Gastroesophageal sphincter (tissue), 4 donors: ENCODE results near the gene PNMT. TPM values are rescaled to one million over a fixed set of nuclear protein-coding genes. Genes with fewer than 3 reads are reported as not detected.

Source experiments
- ATAC-seq: fragments of 150-250 bp; one replicate; pipeline ENCODE4 v1.9.1; 2016; ENCODE audit warnings: mild to moderate bottlenecking, moderate library complexity
- H3K27ac ChIP-seq, 4 donors: fragments of 200-600 bp; sonication (generic) in 3 of 4; 1 replicate in 3 of 4; 2 replicates in 1 of 4; pipeline ENCODE4 v1.5.1; 2016 to 2019
- H3K27me3 ChIP-seq: fragments of 200-600 bp; sonication (generic); one replicate; pipeline ENCODE4 v1.5.1; 2019
- H3K36me3 ChIP-seq, 2 donors: fragments of 200-600 bp; sonication (generic); one replicate each; pipeline ENCODE4 v1.5.1; 2019; ENCODE audit warnings: control low read depth in 1 of 2
- H3K4me1 ChIP-seq, 3 donors: fragments of 200-600 bp; sonication (generic); 1 replicate in 2 of 3; 2 replicates in 1 of 3; pipeline ENCODE4 v1.5.1; 2016 to 2019; ENCODE audit warnings: control low read depth in 2 of 3
- H3K4me3 ChIP-seq, 2 donors: fragments of 200-600 bp; sonication (generic); one replicate each; pipeline ENCODE4 v1.5.1; 2019; ENCODE audit warnings: mild to moderate bottlenecking in 1 of 2, moderate library complexity in 1 of 2
- H3K9me3 ChIP-seq, 3 donors: fragments of 200-600 bp; sonication (generic); one replicate each; pipeline ENCODE4 v1.5.1; 2017 to 2019; ENCODE audit warnings: control low read depth in 2 of 3
- CTCF ChIP-seq, 4 experiments: fragments of 200-600 bp in 2 of 4; fragments of 450-650 bp in 2 of 4; sonication (generic) in 1 of 4; IDR thresholded peaks; one replicate each; pipeline ENCODE4 v1.5.1; 2017 to 2019; ENCODE audit warnings: antibody characterized with exemption in 4 of 4, mild to moderate bottlenecking in 2 of 4, moderate library complexity in 2 of 4
- EP300 ChIP-seq: sonication (generic); formaldehyde crosslinking; IDR thresholded peaks from one replicate; pipeline ENCODE4 v1.6.1; 2017; ENCODE audit warnings: antibody characterized with exemption, mild to moderate bottlenecking
- POLR2A ChIP-seq, 2 donors: fragments of 450-650 bp; IDR thresholded peaks; one replicate each; pipeline ENCODE4 v1.6.1; 2017; ENCODE audit warnings: antibody characterized with exemption in 2 of 2, mild to moderate bottlenecking in 2 of 2, moderate library complexity in 1 of 2
- POLR2AphosphoS5 ChIP-seq: sonication (generic); formaldehyde crosslinking; IDR thresholded peaks from one replicate; pipeline ENCODE4 v1.6.1; 2017; ENCODE audit warnings: antibody characterized with exemption
- whole genome bisulfite sequencing, 2 donors: methylation state at CpG; one replicate each; pipeline ENCODE4 v1.1.5; 2018; ENCODE audit warnings: low coverage in 1 of 2; 5-methylcytosine and 5-hydroxymethylcytosine counted together
- total RNA-seq, 4 donors: library from RNA; depleted of rRNA; stranded (reverse); fragments of >200 nt; gene quantifications; one replicate each; pipeline ENCODE4 v1.1.0, GENCODE V29; 2016

The PNMT gene
- total RNA-seq, 4 donors from 2014 or later = 6.7 to 11.7 (median 7.5) TPM

GRCh38 chr17:39642291-39643074 lies 25.8 kb upstream of the PNMT start:
- Histone ChIP-seq H3K4me3 (no peak overlapping the region), H3K9me3 (no peaks in the 10 kb centered on the region), H3K4me1 (peaks cover 0 to 71% (median 22%) of the 10 kb centered on the region in 3 donors), H3K27ac (no peak overlapping the region), H3K36me3 (peaks cover 0 to 6% of the 10 kb centered on the region in 2 donors), H3K27me3 (no peaks in the 10 kb centered on the region)
- 79 to 90% methylated on average over 5 to 6 of the region's 9 CpGs for whole genome bisulfite sequencing, 2 donors
- no peak for TF ChIP-seq EP300
- TF ChIP-seq CTCF (IDR thresholded peaks at IDR 0.05) = no peak
- TF ChIP-seq POLR2A (IDR thresholded peaks at IDR 0.05) = no peak
- no peak for TF ChIP-seq POLR2AphosphoS5
- no peak for ATAC-seq

GRCh38 chr17:39643271-39643670 lies 25.0 kb upstream of the PNMT start:
- no peak overlapping the region for H3K27ac ChIP-seq
- 100% methylated on average over 1 of the region's 4 CpGs; no CpG with 5 or more reads in 1 of the 2 donors for WGBS, 2 donors
- no peaks in the 10 kb centered on the region for H3K9me3 ChIP-seq
- H3K4me1 ChIP-seq = peaks cover 0 to 63% (median 15%) of the 10 kb centered on the region in 3 donors
- ATAC-seq = no peak
- no peak overlapping the region for H3K4me3 ChIP-seq
- TF ChIP-seq EP300 (no peak), CTCF (IDR thresholded peaks at IDR 0.05) (no peak), POLR2AphosphoS5 (no peak), POLR2A (IDR thresholded peaks at IDR 0.05) (no peak)
- H3K36me3 ChIP-seq = peaks cover 0 to 6% of the 10 kb centered on the region in 2 donors
- no peaks in the 10 kb centered on the region for H3K27me3 ChIP-seq

- Histone ChIP-seq H3K4me1 (peaks cover 0 to 34% (median 0%) of the 10 kb centered on the region in 3 donors), H3K27ac (no peak overlapping the region), H3K4me3 (no peak overlapping the region), H3K9me3 (no peaks in the 10 kb centered on the region), H3K27me3 (no peaks in the 10 kb centered on the region), H3K36me3 (peaks cover 0 to 6% of the 10 kb centered on the region in 2 donors)
- WGBS, 2 donors = 70% methylated on average over 2 of the region's 5 CpGs; no CpG with 5 or more reads in 1 of the 2 donors
- no peak for TF ChIP-seq POLR2AphosphoS5
- TF ChIP-seq CTCF (IDR thresholded peaks at IDR 0.05) = no peak
- no peak for ATAC-seq
These were observed 21.0 kb upstream of the PNMT start for GRCh38 chr17:39647256-39647655.

GRCh38 chr17:39648616-39649366 lies 19.5 kb upstream of the PNMT start:
- H3K9me3 ChIP-seq = no peaks in the 10 kb centered on the region
- TF ChIP-seq EP300 (no peak), POLR2AphosphoS5 (no peak), CTCF (IDR thresholded peaks at IDR 0.05) (no peak), POLR2A (IDR thresholded peaks at IDR 0.05) (no peak)
- H3K27ac ChIP-seq = no peak overlapping the region
- peaks cover 0 to 36% (median 0%) of the 10 kb centered on the region in 3 donors for H3K4me1 ChIP-seq
- H3K27me3 ChIP-seq = no peaks in the 10 kb centered on the region
- WGBS, 2 donors = 82 to 83% methylated on average over 6 to 13 of the region's 15 CpGs
- no peak for ATAC-seq
- H3K4me3 ChIP-seq = no peak overlapping the region
- H3K36me3 ChIP-seq = peaks cover 0 to 6% of the 10 kb centered on the region in 2 donors
